ENCODE measurements around the gene DNAJC10.
A peak's percentile ranks its signal among the peaks of the same experiment; 100 is the strongest.

Gene DNAJC10

GRCh38 chr2:182715892-182716649 is at the start of gene DNAJC10:
Gene DNAJC10 (plus strand): TSS chr2:182716257. CDS start chr2:182718087, 1,830 bp downstream.
- H3K79me2 ChIP-seq (ENCODE audit: insufficient read depth, low read length), result peaks cover 9% of the 10 kb centered on the region; the same call in 1 of the 2 replicates
- H4K20me1 ChIP-seq (ENCODE audit: insufficient read depth, low read length), result no peaks in the 10 kb centered on the region
- 0 out of 2 replicates have a peak, but pooled peaks cover 5% of the 10 kb centered on the region for H3F3A ChIP-seq (ENCODE audit: insufficient read depth, low read length)
- H3K9ac ChIP-seq (ENCODE audit: low read length), result peak within 1 kb of the TSS; percentile 79
- H3K27ac ChIP-seq (ENCODE audit: low read depth, low read length, poor library complexity, severe bottlenecking), result peak within 1 kb of the TSS; percentile 90
- H2AFZ ChIP-seq (ENCODE audit: low read length), result peak within 1 kb of the TSS; percentile 94
- TF ChIP-seq CTCF (IDR thresholded peaks at IDR 0.05; ENCODE audit: low read length), result no peak
- TF ChIP-seq EZH2 (IDR thresholded peaks at IDR 0.05; ENCODE audit: borderline replicate concordance, low read length), result no peak
- no peaks in the 10 kb centered on the region for H3K27me3 ChIP-seq (ENCODE audit: insufficient read depth, low read length)
- H3K9me2 ChIP-seq (ENCODE audit: low read depth, low read length), result no peaks in the 10 kb centered on the region
- peaks cover 40% of the 10 kb centered on the region for H3K4me1 ChIP-seq (ENCODE audit: insufficient read depth, low read length, severe bottlenecking)
- peaks cover 18% of the 10 kb centered on the region for H3K36me3 ChIP-seq (ENCODE audit: insufficient read depth, low read length)
- H3K4me2 ChIP-seq (ENCODE audit: low read length), result peak within 1 kb of the TSS; percentile 96
- H3K9me3 ChIP-seq (ENCODE audit: low read length), result no peaks in the 10 kb centered on the region
- peak within 1 kb of the TSS; percentile 79 for H3K4me3 ChIP-seq (ENCODE audit: low read depth, low read length, poor library complexity, severe bottlenecking)

GRCh38 chr2:182666674-182667314 is 49.3 kb upstream of the DNAJC10 start:
- H3K4me1 ChIP-seq (ENCODE audit: insufficient read depth, low read length, severe bottlenecking), result peaks cover 23% of the 10 kb centered on the region

GRCh38 chr2:182667315-182667695 is 48.8 kb upstream of the DNAJC10 start:
- H4K20me1 ChIP-seq (ENCODE audit: insufficient read depth, low read length), result no peaks in the 10 kb centered on the region
- no peaks in the 10 kb centered on the region for H3K36me3 ChIP-seq (ENCODE audit: insufficient read depth, low read length)
- no peak overlapping the region for H3K27ac ChIP-seq (ENCODE audit: low read depth, low read length, poor library complexity, severe bottlenecking)
- TF ChIP-seq CTCF (IDR thresholded peaks at IDR 0.05; ENCODE audit: low read length) (no peak), EZH2 (IDR thresholded peaks at IDR 0.05; ENCODE audit: borderline replicate concordance, low read length) (no peak)
- no peaks in the 10 kb centered on the region for H3F3A ChIP-seq (ENCODE audit: insufficient read depth, low read length)
- no peak overlapping the region for H2AFZ ChIP-seq (ENCODE audit: low read length)
- no peak overlapping the region for H3K4me2 ChIP-seq (ENCODE audit: low read length)
- no peak overlapping the region for H3K4me3 ChIP-seq (ENCODE audit: low read depth, low read length, poor library complexity, severe bottlenecking)
- H3K9ac ChIP-seq (ENCODE audit: low read length), result no peak overlapping the region
- H3K4me1 ChIP-seq (ENCODE audit: insufficient read depth, low read length, severe bottlenecking), result peaks cover 23% of the 10 kb centered on the region
- H3K9me3 ChIP-seq (ENCODE audit: low read length), result no peaks in the 10 kb centered on the region
- no peaks in the 10 kb centered on the region for H3K9me2 ChIP-seq (ENCODE audit: low read depth, low read length)
- H3K27me3 ChIP-seq (ENCODE audit: insufficient read depth, low read length), result no peaks in the 10 kb centered on the region
- no peaks in the 10 kb centered on the region for H3K79me2 ChIP-seq (ENCODE audit: insufficient read depth, low read length)

More at GRCh38 chr2:182666674-182667314, 49.3 kb upstream of the DNAJC10 start:
- no peaks in the 10 kb centered on the region for H3F3A ChIP-seq (ENCODE audit: insufficient read depth, low read length)
- H3K9me3 ChIP-seq (ENCODE audit: low read length), result no peaks in the 10 kb centered on the region
- H2AFZ ChIP-seq (ENCODE audit: low read length), result no peak overlapping the region
- H4K20me1 ChIP-seq (ENCODE audit: insufficient read depth, low read length), result no peaks in the 10 kb centered on the region
- no peaks in the 10 kb centered on the region for H3K36me3 ChIP-seq (ENCODE audit: insufficient read depth, low read length)
- no peak overlapping the region for H3K4me2 ChIP-seq (ENCODE audit: low read length)
- H3K27ac ChIP-seq (ENCODE audit: low read depth, low read length, poor library complexity, severe bottlenecking), result no peak overlapping the region
- H3K9me2 ChIP-seq (ENCODE audit: low read depth, low read length), result no peaks in the 10 kb centered on the region
- no peak overlapping the region for H3K9ac ChIP-seq (ENCODE audit: low read length)
- no peak for TF ChIP-seq EZH2 (IDR thresholded peaks at IDR 0.05; ENCODE audit: borderline replicate concordance, low read length)
- TF ChIP-seq CTCF (IDR thresholded peaks at IDR 0.05; ENCODE audit: low read length), result peak; percentile 76
- H3K4me3 ChIP-seq (ENCODE audit: low read depth, low read length, poor library complexity, severe bottlenecking), result no peak overlapping the region
- no peaks in the 10 kb centered on the region for H3K79me2 ChIP-seq (ENCODE audit: insufficient read depth, low read length)
- no peaks in the 10 kb centered on the region for H3K27me3 ChIP-seq (ENCODE audit: insufficient read depth, low read length)

All from OCI-LY1 (cell line).